Endothelial cell of umbilical vein (primary cell): Measurements from ENCODE around the gene TESMIN. TPM values are rescaled to one million over a fixed set of nuclear protein-coding genes. Genes with fewer than 3 reads are reported as not detected.

ENCODE experiments used
- BruUV-seq: library from RNA; stranded (reverse); fragments of 400-500 nt; replicated peaks from 2 replicates; lab custom pipeline; 2021; lab: Mats Ljungman, UMichigan
- CTCF ChIA-PET: fragments of 300-600, 350-600 bp; sonication (Branson Sonifier 250); formaldehyde crosslinking; loops from one replicate; lab custom pipeline; 2021; ENCODE audit warnings: antibody characterized with exemption, inconsistent platforms; lab: Charles Lee
- POLR2A ChIA-PET: fragments of 300-600, 350-600 bp; sonication (Branson Sonifier 250); formaldehyde crosslinking; loops from one replicate; lab custom pipeline; 2021; ENCODE audit warnings: antibody characterized with exemption, inconsistent platforms; lab: Charles Lee
- DNase-seq: peaks from one replicate; pipeline ENCODE4 v3.0.0-alpha.2; 2011; ENCODE audit warnings: low read depth, low spot score
- FAIRE-seq: peaks from 2 replicates; lab custom pipeline; 2011; peaks lifted over from hg19 to GRCh38; lab: Jason Lieb, UNC
- H2AFZ ChIP-seq: 2 replicates; pipeline ENCODE4 v1.6.0; 2012; ENCODE audit warnings: low read depth, low read length, control low read depth, inconsistent platforms
- H3K27ac ChIP-seq: 2 replicates; pipeline ENCODE4 v1.5.1; 2011; ENCODE audit warnings: low read depth, mild to moderate bottlenecking, control low read depth, low read length, moderate library complexity; ENCODE audit not compliant: insufficient read depth
- H3K27me3 ChIP-seq, 2 experiments: 2 replicates each; pipeline versions ENCODE4 v1.6.0 to v1.6.1; 2011; ENCODE audit warnings: low read length in 2 of 2, mixed read lengths in 1 of 2; ENCODE audit not compliant: control insufficient read depth in 2 of 2, insufficient read depth in 2 of 2
- H3K36me3 ChIP-seq, 2 experiments: 2 replicates in 1 of 2; 3 replicates in 1 of 2; pipeline ENCODE4 v1.5.1; 2011; ENCODE audit warnings: low read length in 2 of 2, mild to moderate bottlenecking in 1 of 2, moderate library complexity in 1 of 2; ENCODE audit not compliant: control insufficient read depth in 2 of 2, insufficient read depth in 2 of 2; ENCODE audit errors: extremely low read depth in 1 of 2
- H3K4me1 ChIP-seq: 3 replicates; pipeline ENCODE4 v1.5.1; 2011; ENCODE audit warnings: mild to moderate bottlenecking, low read length; ENCODE audit not compliant: control insufficient read depth, insufficient read depth; ENCODE audit errors: extremely low read depth
- H3K4me2 ChIP-seq: 2 replicates; pipeline ENCODE4 v1.6.1; 2011; ENCODE audit warnings: low read length, control low read depth, mixed read lengths; ENCODE audit not compliant: insufficient read depth
- H3K4me3 ChIP-seq, 3 experiments: fragments of 200-600 bp in 1 of 3; sonication (generic), shearing (Covaris generic) in 1 of 3; replicated peaks in 1 of 3; 2 replicates each; pipeline ENCODE4 v1.5.1; 2011 to 2016; ENCODE audit warnings: control low read depth in 3 of 3, low read length in 3 of 3, mild to moderate bottlenecking in 2 of 3, inconsistent platforms in 1 of 3, low read depth in 1 of 3, moderate library complexity in 1 of 3; ENCODE audit not compliant: insufficient read depth in 1 of 3
- H3K79me2 ChIP-seq: 2 replicates; pipeline ENCODE4 v1.6.0; 2012; ENCODE audit warnings: low read length, inconsistent platforms; ENCODE audit not compliant: control insufficient read depth, insufficient read depth
- H3K9ac ChIP-seq: replicated peaks from 2 replicates; pipeline ENCODE3; 2011; ENCODE audit warnings: low read length, control low read depth; ENCODE audit not compliant: insufficient read depth; ENCODE audit errors: extremely low read depth
- H3K9me1 ChIP-seq: replicated peaks from 3 replicates; pipeline ENCODE4 v1.6.0; 2011; ENCODE audit warnings: mild to moderate bottlenecking, low read length; ENCODE audit not compliant: control insufficient read depth, insufficient read depth; ENCODE audit errors: extremely low read depth
- H3K9me3 ChIP-seq: replicated peaks from 2 replicates; pipeline ENCODE4 v1.5.1; 2012; ENCODE audit warnings: low read length, inconsistent platforms; ENCODE audit not compliant: control insufficient read depth, insufficient read depth
- H4K20me1 ChIP-seq: replicated peaks from 2 replicates; pipeline ENCODE3; 2011; ENCODE audit warnings: mild to moderate bottlenecking, low read length; ENCODE audit not compliant: control insufficient read depth, insufficient read depth; ENCODE audit errors: extremely low read depth
- CTCF ChIP-seq, 2 donors: IDR thresholded peaks; 1 replicate in 1 of 2; 2 replicates in 1 of 2; pipeline ENCODE4 v1.5.1; 2011; ENCODE audit warnings: low read length in 2 of 2, mild to moderate bottlenecking in 2 of 2, moderate library complexity in 2 of 2, control low read depth in 1 of 2, inconsistent platforms in 1 of 2, low read depth in 1 of 2; ENCODE audit not compliant: insufficient read depth in 1 of 2; ENCODE audit errors: extremely low read depth in 1 of 2
- EZH2 ChIP-seq: IDR thresholded peaks from 2 replicates; pipeline ENCODE4 v1.6.1; 2012; ENCODE audit warnings: borderline replicate concordance, low read depth, mild to moderate bottlenecking, moderate library complexity, low read length, inconsistent platforms; ENCODE audit not compliant: severe bottlenecking
- FOS ChIP-seq: IDR thresholded peaks from 2 replicates; pipeline ENCODE4 v1.6.1; 2011; ENCODE audit warnings: mild to moderate bottlenecking, low read length, moderate library complexity, borderline replicate concordance; ENCODE audit not compliant: insufficient read depth
- GATA2 ChIP-seq: IDR thresholded peaks from 2 replicates; pipeline ENCODE4 v1.7.0; 2011; ENCODE audit warnings: low read depth, mild to moderate bottlenecking, moderate library complexity, mixed read lengths, low read length; ENCODE audit not compliant: insufficient read length, insufficient read depth
- JUN ChIP-seq: IDR thresholded peaks from 2 replicates; pipeline ENCODE4 v1.6.1; 2011; ENCODE audit warnings: borderline replicate concordance, low read depth; ENCODE audit not compliant: insufficient read length, insufficient read depth
- MAX ChIP-seq: IDR thresholded peaks from 2 replicates; pipeline ENCODE4 v1.6.1; 2011; ENCODE audit not compliant: insufficient read depth, insufficient read length
- MYC ChIP-seq: IDR thresholded peaks from one replicate; pipeline ENCODE4 v1.6.1; 2011; ENCODE audit warnings: mild to moderate bottlenecking, low read depth, low read length
- POLR2A ChIP-seq: IDR thresholded peaks from 2 replicates; pipeline ENCODE4 v1.6.1; 2012; ENCODE audit warnings: low read depth, mild to moderate bottlenecking, control low read depth, low read length
- POLR2AphosphoS5 ChIP-seq: IDR thresholded peaks from 2 replicates; pipeline ENCODE4 v1.6.1; 2012; ENCODE audit warnings: low read depth, mild to moderate bottlenecking, control low read depth, low read length, moderate library complexity; ENCODE audit not compliant: insufficient read depth
- dilution Hi-C: fragments of 300-500 bp; cut with MboI; formaldehyde crosslinking; loops from one replicate; pipeline ENCODE4 v1.15.0; 2019; ENCODE audit warnings: low sequenced_read_pairs; ENCODE audit not compliant: extremely low pct_ligation_motif_present
- intact Hi-C: fragments of 100-400 bp; cut with micrococcal nuclease; formaldehyde crosslinking; loops from one replicate; pipeline ENCODE4 v1.10.0; 2022
- polyA plus RNA-seq, 4 experiments: library from polyadenylated mRNA; depleted of rRNA in 3 of 4; stranded (reverse) in 3 of 4; unstranded in 1 of 4; fragments of >200 nt; gene quantifications; 2 replicates each; pipeline versions ENCODE4 v1.2.1 to v1.2.3, GENCODE V29; 2011 to 2012; ENCODE audit warnings: missing spikeins in 1 of 4
- total RNA-seq: library from RNA; stranded (reverse); gene quantifications from 2 replicates; pipeline ENCODE4 v1.2.3, GENCODE V29; 2021

The TESMIN gene
- total and polyA plus RNA-seq, 2 donors (not counting 3 experiments of a cell fraction or from before 2014, with no cell fraction given): 1.7 to 6.1 TPM

- POLR2A ChIA-PET: no interaction called here
Observed at GRCh38 chr11:68698993-68699392, 52.3 kb downstream of the TESMIN start.

More at GRCh38 chr11:68698993-68699392, 52.3 kb downstream of the TESMIN start:
- H3K9me1 ChIP-seq: no peaks in the 10 kb centered on the region
- H3K27me3 ChIP-seq: peaks cover 7 to 33% of the 10 kb centered on the region in 2 experiments
- no peak overlapping the region for H3K4me3 ChIP-seq
- no peaks in the 10 kb centered on the region for H3K4me1 ChIP-seq
- intact Hi-C loops: no loop called here
- no peak for DNase-seq
- TF ChIP-seq POLR2A (no peak), FOS (no peak), JUN (no peak), GATA2 (no peak), MYC (no peak), EZH2 (no peak), POLR2AphosphoS5 (no peak), CTCF (IDR thresholded peaks at IDR 0.05; ENCODE audit: extremely low read depth in 1 of 2, insufficient read depth in 1 of 2, low read depth in 1 of 2, low read length in 2 of 2) (no peak), MAX (no peak)
- no peak overlapping the region for H3K27ac ChIP-seq
- H3K9ac ChIP-seq: no peak overlapping the region
- no TSS peak for BruUV-seq
- H2AFZ ChIP-seq: no peak overlapping the region
- no peak for FAIRE-seq
- H3K36me3 ChIP-seq: no peaks in the 10 kb centered on the region
- no peaks in the 10 kb centered on the region for H4K20me1 ChIP-seq
- dilution Hi-C loops: no loop called here
- no peaks in the 10 kb centered on the region for H3K79me2 ChIP-seq
- no peak overlapping the region for H3K4me2 ChIP-seq
- H3K9me3 ChIP-seq: no peaks in the 10 kb centered on the region
- CTCF ChIA-PET: no interaction called here
